Measurements from ENCODE around the gene AOC2. TPM values are rescaled to one million over a fixed set of nuclear protein-coding genes. Genes with fewer than 3 reads are reported as not detected.

The AOC2 gene
- total and polyA plus RNA-seq, 9 of the 15 experiments (the other 6 are each of a cell fraction or from before 2014, with no cell fraction given) = 0.08 to 0.91 (median 0.49) TPM

DNA sequence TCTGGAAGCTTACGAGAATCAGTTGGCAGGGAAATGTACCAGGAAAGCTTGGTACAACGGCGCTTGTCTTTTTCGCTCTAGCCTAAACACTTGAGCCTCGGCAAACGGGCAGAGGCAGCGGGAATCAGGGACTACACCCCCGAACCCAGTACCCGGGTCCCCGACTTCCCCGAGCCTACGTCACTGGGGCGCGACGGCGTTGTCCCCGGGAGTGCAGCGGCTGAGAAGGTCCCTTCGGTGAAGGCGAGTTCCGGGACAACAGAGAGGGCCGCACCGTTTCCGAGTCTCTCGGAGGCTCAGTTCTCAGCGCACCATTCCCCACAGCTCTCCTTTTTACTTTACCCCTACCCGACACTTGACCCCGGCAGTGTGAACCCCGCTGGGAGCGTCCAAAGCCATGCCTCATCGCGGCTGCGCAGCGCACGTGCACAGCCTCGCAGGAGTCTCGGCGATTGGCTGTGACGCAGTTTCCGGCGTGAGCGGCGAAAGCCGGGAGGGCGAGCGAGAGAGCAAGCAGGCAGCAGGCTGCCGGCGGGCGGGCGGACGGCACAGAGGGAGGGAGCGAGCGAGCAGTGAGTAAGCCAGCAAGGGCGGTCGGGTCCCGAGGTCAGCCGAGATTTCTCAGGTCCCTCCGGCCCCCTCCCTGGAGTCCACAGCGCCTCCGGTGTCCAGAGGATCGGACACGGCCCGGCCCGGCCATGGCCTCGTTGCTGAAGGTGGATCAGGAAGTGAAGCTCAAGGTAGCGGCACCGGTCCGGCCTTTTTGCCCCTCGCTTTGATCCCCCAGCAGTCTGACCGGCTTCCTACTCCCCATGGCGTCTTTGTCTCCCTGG, 11.2 kb upstream of the AOC2 start, which contains the start of gene PSME3 (continued):
- TF ChIP-seq, protein P1, sequence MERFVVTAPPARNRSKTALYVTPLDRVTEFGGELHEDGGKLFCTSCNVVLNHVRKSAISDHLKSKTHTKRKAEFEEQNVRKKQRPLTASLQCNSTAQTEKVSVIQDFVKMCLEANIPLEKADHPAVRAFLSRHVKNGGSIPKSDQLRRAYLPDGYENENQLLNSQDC (CRISPR knock-in tag; IDR thresholded peaks at IDR 0.05) = no peak
- TF ChIP-seq, protein P2, sequence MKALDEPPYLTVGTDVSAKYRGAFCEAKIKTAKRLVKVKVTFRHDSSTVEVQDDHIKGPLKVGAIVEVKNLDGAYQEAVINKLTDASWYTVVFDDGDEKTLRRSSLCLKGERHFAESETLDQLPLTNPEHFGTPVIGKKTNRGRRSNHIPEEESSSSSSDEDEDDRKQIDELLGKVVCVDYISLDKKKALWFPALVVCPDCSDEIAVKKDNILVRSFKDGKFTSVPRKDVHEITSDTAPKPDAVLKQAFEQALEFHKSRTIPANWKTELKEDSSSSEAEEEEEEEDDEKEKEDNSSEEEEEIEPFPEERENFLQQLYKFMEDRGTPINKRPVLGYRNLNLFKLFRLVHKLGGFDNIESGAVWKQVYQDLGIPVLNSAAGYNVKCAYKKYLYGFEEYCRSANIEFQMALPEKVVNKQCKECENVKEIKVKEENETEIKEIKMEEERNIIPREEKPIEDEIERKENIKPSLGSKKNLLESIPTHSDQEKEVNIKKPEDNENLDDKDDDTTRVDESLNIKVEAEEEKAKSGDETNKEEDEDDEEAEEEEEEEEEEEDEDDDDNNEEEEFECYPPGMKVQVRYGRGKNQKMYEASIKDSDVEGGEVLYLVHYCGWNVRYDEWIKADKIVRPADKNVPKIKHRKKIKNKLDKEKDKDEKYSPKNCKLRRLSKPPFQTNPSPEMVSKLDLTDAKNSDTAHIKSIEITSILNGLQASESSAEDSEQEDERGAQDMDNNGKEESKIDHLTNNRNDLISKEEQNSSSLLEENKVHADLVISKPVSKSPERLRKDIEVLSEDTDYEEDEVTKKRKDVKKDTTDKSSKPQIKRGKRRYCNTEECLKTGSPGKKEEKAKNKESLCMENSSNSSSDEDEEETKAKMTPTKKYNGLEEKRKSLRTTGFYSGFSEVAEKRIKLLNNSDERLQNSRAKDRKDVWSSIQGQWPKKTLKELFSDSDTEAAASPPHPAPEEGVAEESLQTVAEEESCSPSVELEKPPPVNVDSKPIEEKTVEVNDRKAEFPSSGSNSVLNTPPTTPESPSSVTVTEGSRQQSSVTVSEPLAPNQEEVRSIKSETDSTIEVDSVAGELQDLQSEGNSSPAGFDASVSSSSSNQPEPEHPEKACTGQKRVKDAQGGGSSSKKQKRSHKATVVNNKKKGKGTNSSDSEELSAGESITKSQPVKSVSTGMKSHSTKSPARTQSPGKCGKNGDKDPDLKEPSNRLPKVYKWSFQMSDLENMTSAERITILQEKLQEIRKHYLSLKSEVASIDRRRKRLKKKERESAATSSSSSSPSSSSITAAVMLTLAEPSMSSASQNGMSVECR (CRISPR knock-in tag; IDR thresholded peaks at IDR 0.05) = peak; percentile 98
- TF ChIP-seq SRSF1 (IDR thresholded peaks at IDR 0.05; ENCODE audit: low read depth, low read length) = no peak
- TF ChIP-seq FOXJ2 (tag; IDR thresholded peaks at IDR 0.05) = peak; percentile 23; the same call in 1 of the 2 replicates
- peak; percentile 53 for TF ChIP-seq TAF1 (IDR thresholded peaks at IDR 0.05; ENCODE audit: control insufficient read depth, extremely low read depth, insufficient read depth, low read length, severe bottlenecking)
- peak; percentile 91 for TF ChIP-seq PRDM10 (IDR thresholded peaks at IDR 0.05; ENCODE audit: partially characterized antibody)
- TF ChIP-seq ZEB2 (IDR thresholded peaks at IDR 0.05) = peak; percentile 79
- TF ChIP-seq NFRKB (IDR thresholded peaks at IDR 0.05; ENCODE audit: low read depth) = peak; percentile 54; the same call in 1 of the 2 replicates
- TF ChIP-seq SIX5 (IDR thresholded peaks at IDR 0.05; ENCODE audit: borderline replicate concordance in 1 of 2, insufficient read depth in 1 of 2, low read depth in 1 of 2, low read length in 2 of 2) = peak; percentile 16 to 57; a peak in 3 of 4 replicates
- peak; percentile 81 for TF ChIP-seq TOE1 (IDR thresholded peaks at IDR 0.05; ENCODE audit: borderline replicate concordance)
- TF ChIP-seq TOE1 (CRISPR knock-in tag; IDR thresholded peaks at IDR 0.05; ENCODE audit: borderline replicate concordance, low read depth) = no peak
- TF ChIP-seq HDAC3 (IDR thresholded peaks at IDR 0.05; ENCODE audit: borderline replicate concordance, partially characterized antibody) = peak; percentile 18
- peak; percentile 99 for TF ChIP-seq MYC (IDR thresholded peaks at IDR 0.05; ENCODE audit: low read depth, low read length)
- peak; percentile 100 for TF ChIP-seq MYC (CRISPR knock-in tag; IDR thresholded peaks at IDR 0.05; ENCODE audit: borderline replicate concordance, low read depth)
- peak; percentile 61 for TF ChIP-seq ZKSCAN1 (IDR thresholded peaks at IDR 0.05; ENCODE audit: low read depth, low read length)
- 0 out of 2 replicates have a peak, but pooled peaks have one; percentile 9 for TF ChIP-seq CBFA2T3 (IDR thresholded peaks at IDR 0.05)
- TF ChIP-seq CTBP1 (IDR thresholded peaks at IDR 0.05; ENCODE audit: borderline replicate concordance) = peak; percentile 54
- no peak for TF ChIP-seq ZNF830 (CRISPR knock-in tag; IDR thresholded peaks at IDR 0.05)
- peak; percentile 90 to 91 for TF ChIP-seq NRF1 (conservative IDR thresholded peaks at IDR 0.05 in 1 of 2, IDR thresholded peaks at IDR 0.05 in 1 of 2)
- TF ChIP-seq KDM1A (IDR thresholded peaks at IDR 0.05) = peak; percentile 49 to 56; a peak in 2 of 4 replicates
